Measurements from ENCODE around the gene C3orf62.
"Not testable (repeated sequence)": the region's sequence is repeated elsewhere in the genome, so short reads cannot be mapped to it uniquely, and the experiment has no call there.

C3orf62 gene

DNA sequence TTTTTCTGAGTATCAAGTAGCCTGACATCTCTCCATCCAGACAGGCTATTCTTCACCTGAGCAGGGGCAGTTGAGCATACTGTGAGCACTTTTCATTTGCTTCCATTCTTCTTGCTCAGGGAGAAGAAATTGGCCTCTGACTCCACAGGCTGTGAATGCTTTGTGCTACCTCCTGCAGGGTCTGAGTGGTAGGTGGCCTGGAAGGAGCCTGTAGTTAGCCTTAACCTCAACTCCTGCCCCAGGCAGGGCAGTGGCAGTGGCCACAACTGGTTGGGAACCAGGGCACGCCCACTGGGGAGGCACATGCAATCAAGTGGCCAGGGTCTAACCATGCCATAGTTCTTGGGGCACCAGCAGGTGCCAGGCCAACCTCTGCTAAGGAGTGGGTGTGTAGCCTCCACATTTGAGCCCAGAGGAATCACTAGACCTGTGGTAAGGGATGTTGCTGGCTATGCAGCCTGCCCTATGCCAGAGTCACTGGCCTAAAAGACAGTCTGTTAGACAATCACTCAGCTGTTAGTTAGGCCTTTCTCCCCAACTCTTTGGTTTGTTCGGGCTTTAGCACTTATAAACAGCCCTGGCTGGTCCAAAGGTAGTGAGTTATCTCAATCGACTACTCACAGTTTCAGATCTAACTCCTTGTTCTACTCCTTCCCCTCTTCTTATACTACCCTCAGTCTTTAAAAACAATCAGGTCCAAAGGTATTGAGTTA, 7.4 kb downstream of the C3orf62 start:
- DNase-seq (ENCODE audit: low spot score): no peak

DNA sequence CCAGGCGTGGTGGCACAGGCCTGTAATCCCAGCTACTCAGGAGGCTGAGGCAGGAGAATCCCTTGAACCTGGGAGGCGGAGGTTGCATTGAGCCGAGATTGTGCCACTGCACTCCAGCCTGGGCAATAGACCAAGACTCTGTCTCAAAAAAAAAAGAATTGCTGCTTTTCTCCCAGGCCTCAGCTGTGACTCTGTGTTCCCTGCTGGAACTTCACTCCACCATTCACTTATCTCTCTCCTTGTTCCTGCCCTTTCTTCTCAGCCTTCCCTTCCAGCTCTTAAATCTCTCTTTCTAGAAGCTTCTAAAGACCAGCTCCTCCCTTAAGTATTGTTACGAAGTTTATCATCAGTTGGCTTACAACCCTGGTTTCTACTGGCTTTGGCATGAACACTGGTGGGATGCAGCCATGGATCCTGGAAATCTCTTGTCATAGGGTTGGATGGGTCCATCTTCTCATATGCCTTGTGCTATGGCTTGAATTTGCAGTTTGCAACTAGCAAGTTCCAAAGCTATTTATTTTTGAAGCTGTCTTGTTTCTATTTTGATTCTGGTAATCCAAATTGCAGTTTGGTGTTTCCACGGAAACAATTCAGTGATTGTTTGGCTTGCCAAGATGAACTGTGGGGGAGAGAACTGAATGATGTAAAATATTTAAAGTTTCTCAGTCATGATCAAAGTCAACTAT, 10.5 kb downstream of the C3orf62 start:
- DNase-seq (ENCODE audit: low spot score): peak; percentile 50

DNA sequence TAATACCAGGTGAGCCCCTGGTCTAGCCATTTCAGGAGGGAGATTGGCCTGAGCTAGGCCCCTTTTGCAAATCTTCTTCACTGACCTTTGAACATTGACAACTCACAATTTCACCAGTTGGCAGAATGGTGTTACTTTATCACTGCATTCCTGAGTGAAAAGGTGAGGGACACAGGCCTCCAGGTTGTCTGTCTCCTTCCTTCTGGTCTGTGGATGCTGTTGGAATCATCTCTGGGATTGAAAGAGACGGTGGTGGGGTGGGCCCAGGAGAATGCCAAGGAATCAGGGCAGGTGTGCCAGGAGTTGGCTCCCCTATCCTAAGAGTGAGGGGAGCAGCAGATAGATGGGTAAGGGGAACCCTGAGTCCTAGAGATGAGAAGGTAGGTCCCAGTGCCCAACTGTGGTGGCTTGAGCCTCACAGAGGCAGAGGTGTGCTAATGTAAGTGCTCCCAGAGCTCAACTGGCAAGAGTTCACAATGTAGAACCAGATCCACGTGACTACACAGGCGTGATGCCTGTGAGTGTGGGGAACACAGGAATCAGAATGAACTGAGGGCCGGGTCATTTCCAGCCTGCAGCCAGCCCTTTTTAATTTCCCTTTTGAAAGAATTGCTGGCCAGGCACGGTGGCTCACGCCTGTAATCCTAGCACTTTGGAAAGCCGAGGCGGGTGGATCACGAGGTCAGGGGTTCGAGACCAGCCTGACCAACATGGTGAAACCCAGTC, 11.2 kb downstream of the C3orf62 start:
- DNase-seq (ENCODE audit: low spot score): no peak

DNA sequence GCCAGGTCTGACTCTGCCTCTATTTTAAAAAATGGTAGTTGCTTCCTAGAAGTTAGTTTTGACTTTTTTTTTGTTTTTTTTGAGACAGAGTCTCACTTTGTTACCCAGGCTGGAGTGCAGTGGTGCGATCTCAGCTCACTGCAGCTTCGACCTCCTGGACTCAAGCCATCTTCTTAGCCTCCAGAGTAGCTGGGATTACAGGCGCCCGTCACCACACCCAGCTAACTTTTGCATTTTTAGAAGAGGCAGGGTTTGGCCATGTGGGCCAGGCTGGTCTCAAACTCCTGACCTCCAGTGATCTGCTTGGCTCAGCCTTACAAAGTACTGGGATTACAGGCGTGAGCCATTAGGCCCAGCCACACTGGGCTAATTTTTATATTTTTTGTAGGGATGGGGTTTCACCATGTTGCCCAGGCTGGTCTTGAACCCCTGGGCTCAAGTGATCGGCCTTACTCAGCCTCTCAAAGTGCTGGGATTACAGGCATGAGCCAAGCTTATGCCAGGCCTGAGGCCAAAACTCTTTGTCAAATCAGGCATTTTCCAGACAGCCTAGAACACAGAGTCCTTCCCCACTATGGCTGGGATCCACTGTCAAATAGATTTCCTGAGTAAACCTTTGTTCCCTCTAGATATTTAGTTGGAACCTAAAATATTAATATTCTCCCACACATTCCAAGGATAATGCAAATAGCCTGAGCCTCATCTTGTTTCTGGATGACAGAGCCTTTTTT, 13.7 kb downstream of the C3orf62 start:
- no peak for DNase-seq (ENCODE audit: low spot score)

DNA sequence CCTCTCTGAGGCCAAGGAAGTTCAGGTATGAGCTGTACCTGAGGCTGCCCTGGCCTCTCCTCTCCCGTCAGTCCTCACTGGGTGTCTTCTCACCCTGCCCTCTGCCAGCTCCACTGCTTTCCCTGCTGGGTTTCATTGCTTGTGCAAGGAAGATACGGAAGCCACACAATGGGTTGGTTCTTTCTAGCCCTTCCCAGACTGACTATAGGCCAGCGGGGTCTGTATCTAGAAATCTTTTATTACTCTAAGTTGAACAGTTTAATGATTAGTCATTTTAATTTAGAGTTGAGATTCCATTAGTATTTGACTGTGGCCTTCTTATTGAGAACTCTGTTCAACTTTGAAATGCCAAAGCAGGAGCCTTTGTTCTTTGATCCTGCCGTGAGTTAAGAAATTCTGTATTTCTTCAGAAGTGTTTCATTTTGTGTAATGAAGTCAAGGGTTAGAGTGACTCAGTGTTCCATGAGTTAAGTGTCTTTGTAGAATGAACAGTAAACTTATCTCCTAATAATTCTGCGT, 16.2 kb downstream of the C3orf62 start:
- DNase-seq (ENCODE audit: low spot score): no peak

DNA sequence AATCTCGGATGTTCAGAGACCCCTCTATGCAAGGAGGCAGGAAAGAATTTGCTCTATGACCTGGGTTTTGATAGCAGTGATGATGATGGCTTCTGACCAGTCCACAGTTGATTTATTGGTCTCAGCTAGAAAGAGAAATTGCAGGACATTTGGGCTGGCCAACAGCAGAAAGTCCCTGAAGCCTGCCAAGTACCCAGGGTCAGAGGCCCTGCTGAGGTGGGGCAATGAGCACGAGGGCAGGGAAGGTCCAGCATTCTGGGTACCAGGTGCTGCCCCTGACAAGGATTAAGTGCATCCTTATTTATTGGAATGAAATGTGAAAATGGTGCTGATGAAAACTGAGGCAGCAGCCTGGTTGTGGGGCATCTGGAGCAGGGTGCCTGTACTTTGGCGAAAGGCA, 19.8 kb downstream of the C3orf62 start:
- DNase-seq (ENCODE audit: low spot score): no peak

DNA sequence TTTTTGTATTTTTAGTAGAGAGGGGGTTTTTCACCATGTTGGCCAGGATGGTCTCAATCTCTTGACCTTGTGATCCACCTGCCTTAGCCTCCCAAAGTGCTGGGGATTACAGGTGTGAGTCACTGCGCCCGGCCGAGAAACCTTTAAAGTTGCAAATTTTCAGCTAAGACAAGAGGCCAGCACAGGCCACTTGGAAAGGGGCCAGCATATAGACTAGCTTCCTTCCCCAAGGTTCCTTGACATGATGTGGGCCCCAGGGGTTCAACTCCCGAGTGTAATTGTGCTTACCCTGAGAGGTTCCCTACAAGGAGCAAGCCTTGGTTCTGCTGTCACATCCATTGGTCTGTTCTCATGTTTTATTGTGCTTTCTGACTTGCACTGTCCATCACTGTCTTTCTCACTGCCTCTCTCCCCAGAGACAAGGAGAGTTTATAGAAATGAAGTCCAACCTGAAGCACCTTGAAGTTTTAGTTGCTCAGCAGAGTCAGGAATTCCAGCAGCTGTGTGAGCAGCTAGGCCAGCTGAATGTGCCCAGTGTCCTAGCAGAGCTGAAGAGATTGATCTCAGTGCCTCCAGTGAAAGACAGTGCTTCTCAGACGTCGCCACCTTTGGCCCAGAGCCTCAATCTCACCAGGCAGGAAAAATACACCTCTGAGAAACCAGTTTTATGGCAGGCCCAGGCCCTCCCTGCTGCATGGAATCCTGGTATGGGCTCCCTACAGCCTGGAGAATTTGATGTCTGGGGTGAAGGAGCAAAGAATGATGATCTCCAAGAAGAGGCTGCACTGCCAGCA, 21.1 kb downstream of the C3orf62 start:
- no peak for DNase-seq (ENCODE audit: low spot score)

DNA sequence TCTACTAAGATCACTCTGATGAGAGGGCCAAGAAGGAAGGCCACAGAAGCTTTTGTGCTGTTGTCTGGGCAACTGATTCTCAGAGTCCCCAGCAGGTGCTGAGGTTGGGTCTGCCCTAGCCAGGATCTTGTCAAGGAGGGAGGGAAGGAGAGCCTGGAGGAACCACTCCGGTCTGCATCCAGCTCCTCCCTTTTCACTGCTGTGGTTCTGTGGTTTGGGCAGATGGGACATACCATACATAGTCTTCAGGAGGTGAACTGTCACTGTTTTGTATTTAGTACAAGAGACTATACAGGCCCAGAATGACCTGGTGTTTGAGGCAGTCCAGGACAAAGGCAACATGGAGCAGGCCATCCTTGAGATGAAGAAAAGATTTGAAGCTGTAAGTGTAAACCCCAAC, 21.9 kb downstream of the C3orf62 start:
- DNase-seq (ENCODE audit: low spot score): no peak

DNA sequence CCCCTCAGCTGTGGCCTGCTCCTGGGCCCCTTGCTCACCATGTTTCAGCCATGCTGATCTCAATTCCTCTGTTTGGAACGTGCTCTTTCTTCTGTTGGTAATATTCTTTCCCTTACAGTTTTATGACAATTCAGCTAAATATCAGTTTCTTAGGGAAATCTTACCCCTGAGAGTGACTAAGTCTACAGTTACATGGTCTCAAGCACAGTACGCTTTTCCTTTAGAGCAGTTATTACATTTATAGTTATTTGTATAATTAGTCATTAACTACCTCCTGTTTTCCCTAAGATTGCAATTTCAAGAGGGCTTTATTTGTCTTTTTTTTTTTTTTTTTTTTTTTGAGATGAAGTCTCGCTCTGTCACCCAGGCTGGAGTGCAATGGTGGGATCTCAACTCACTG, 23.5 kb downstream of the C3orf62 start:
- no peak for DNase-seq (ENCODE audit: low spot score)

DNA sequence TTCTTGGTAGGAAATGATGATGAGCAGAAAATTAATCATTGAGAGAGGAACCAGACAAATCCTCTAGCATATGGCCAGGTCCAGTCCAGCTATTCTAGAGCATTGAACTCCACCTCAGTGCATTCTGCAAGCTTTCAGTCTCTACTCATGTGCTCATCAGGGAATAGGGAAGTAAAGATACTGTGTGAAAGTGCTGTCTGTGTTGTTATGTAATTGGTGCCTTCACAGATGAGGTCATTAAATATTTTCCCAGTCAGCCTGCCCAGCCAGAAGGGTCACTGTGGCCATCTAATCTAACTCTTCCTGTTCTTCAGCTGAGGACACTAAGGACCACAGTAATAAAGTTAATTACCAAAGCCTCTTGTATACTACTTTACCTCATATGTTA, 28.2 kb downstream of the C3orf62 start:
- peak; percentile 85 for DNase-seq (ENCODE audit: low spot score)

DNA sequence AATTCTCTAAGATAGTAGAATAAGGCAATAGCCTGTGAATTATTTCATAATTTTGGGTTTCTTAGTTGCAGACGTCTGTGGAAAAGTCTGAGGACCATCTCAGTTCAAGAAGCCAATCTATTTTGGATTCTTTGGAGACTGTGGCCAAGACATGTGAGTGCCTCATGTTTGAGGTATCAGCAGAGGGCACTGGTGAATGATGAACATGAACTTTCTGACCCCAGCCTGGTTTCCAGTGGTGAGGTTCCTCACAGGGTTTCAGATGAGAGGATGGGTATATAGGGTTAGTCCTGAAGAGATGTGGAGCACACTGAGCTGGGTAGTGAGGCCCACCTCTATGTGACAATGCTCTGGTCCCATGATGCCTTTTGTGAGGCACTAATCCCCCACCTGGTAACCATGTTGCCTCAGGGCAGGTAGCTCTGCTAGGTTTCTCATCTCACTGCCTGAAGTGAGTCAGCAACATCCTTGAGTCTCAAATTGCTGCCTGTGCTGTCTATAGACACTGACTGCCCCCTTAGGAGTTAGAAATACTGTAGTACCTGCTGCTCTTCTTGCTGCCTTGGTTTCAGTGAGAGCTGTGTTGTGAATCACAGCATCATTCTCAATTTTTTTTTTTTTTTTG, 32.3 kb downstream of the C3orf62 start:
- DNase-seq (ENCODE audit: low spot score): peak; percentile 74

DNA sequence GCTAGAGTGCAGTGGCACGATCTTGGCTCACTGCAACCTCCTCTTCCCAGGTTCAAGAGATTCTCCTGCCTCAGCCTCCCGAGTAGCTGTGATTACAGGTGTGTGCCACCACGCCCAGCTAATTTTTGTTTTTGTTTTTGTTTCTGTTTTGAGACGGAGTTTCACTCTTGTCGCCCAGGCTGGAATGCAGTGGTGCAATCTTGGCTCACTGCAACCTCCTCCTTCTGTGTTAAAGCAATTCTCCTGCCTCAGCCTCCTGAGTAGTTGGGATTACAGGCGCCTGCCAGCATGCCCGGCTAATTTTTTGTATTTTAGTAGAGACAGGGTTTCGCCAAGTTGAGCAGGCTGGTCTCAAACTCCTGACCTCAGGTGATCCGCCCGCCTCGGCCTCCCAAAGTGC, 36.9 kb downstream of the C3orf62 start:
- not testable (repeated sequence) for DNase-seq (ENCODE audit: low spot score)

DNA sequence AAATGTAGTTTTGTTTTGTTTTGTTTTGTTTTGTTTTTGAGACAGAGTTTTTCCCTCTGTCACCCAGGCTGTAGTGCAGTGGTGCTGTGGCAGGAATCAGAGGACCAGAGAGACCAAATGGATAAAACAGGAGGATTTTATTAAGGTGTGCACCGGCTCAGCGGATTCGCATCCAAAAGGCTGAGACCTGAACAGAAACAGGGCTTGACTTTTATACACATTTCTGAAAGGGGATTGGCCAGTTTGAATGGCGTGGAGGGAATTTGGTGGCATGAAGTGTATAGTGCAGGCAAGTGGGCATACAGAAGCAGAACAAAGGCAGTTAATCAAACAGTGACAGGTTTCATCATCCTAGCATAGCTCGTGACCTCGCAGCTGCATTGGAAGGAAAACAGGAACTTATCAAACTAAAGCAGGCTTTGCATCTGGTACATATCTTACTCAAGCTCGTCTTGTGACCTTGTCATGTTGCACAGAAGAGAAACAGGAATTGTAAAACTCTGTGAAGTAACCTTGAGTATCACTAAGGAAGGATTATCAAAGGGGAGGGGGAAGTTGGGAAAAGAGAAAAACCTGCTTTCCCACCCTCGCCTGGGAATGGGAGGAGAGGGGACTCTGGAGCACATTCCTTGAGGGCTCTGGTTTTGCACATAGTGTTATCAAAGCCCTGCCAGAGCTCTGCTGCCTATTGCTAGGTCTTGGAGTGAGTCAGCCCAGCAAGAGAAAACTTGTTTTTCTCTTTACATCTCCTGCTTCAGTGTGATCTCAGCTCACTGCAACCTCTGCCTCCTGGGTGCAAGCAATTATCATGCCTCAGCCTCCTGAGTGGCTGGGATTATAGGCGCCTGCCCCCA, 38.5 kb downstream of the C3orf62 start:
- peak; percentile 84 for DNase-seq (ENCODE audit: low spot score)

DNA sequence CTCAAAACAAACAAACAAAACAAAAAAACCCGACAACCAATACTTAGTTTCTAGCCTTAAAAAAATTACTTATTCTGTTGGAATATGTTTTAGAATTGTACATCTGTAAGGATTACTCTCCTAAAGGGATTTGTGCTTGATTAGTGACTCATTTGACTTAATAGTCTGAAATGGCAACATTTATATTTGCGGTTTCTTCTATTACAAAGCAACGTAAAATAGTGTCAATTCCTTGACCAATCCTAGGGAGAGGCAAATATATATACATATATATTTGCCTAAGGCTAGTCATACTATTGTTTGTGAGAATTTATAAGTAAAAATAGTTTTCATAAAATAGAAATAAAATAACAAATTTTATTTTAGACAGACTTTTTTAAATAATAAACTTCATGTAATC, 39.7 kb downstream of the C3orf62 start:
- no peak for DNase-seq (ENCODE audit: low spot score)

DNA sequence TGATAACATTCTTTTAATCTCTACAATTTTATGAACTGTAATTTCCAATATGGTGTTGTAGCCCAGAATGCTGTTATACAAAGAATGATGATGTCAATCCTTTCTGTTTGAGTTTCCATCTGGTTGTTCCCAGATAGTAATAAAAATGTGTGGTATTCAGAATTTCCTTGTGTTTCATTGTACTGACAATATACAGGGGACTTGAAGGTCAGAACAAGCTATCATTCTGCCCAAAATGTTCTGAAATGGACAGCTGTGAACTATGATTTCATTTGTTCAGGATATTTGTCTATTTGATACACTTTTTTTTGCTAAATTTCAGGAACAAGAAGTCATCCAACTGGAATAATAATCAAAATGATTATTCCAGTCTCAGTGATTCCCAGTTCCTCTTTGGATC, 40.8 kb downstream of the C3orf62 start:
- DNase-seq (ENCODE audit: low spot score): no peak

DNA sequence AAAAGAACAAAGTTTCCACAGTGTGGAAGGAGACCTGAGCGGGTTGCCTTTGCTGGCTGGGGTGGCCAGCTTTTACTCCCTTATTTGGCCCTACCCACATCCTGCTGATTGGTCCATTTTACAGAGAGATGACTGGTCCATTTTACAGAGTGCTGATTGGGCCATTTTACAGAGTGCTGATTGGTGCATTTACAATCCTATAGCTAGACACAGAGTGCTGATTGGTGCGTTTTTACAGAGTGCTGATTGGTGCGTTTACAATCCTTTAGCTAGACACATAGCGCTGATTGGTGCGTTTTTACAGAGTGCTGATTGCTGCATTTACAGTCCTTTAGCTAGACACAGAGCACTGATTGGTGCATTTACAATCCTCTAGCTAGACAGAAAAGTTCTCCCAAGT, 48.2 kb downstream of the C3orf62 start:
- not testable (repeated sequence) for DNase-seq (ENCODE audit: low spot score)

DNA sequence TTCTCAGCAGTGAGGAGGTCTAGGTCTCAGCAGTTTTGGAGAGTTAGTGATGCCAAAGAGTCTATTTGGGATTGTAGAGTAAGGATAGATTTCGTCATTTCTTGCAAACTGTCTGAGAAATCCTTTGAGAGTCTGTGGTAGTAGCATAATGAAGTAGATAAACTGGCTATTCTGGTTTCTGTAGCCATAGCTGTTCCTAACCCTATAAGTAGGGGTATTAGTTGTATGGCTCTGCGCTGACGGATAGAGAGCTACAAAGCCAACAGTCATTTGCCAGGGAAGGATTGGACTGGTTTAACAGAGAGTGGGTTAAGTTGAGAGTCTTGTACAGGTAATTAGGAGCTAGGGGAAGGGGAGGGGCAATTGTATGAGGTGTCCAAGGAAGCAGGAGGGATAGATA, 55.0 kb downstream of the C3orf62 start:
- DNase-seq (ENCODE audit: low spot score): no peak

DNA sequence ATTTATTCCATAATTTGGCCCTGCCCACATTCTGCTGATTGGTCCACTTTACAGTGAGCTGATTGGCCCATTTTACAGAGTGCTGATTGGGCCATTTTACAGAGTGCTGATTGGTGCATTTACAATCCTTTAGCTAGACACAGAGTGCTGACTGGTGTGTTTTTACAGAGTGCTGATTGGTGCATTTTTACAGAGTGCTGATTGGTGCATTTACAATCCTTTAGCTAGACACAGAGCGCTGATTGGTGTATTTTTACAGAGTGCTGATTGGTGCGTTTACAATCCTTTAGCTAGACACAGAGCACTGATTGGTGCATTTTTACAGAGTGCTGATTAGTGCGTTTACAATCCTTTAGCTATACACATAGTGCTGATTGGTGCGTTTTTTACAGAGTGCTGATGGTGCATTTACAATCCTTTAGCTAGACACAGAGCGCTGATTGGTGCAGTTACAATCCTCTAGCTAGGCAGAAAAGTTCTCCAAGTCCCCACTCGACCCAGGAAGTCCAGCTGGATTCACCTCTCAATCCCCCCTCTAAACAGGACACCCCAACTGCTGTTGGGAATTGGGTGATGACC, 56.0 kb downstream of the C3orf62 start:
- not testable (repeated sequence) for DNase-seq (ENCODE audit: low spot score)

DNA sequence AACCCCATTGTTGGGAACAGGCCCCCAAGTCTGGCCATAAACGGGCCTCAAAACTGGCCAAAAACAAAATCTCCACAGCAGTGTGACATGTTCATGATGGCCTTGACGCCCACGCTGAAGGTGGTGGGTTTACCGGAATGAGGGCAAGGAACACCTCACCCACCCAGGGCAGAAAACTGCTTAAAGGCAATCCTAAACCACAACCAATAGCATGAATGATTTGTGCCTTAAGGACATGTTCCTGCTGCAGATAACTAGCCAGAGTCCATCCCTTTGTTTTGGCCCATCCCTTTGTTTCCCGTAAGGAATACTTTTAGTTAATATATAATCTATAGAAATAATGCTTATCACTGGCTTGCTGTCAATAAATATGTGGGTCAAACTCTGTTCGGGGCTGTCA, 57.9 kb downstream of the C3orf62 start:
- DNase-seq (ENCODE audit: low spot score): no peak
